ENCODE results near the gene ATOSA. TPM values are rescaled to one million over a fixed set of nuclear protein-coding genes. Genes with fewer than 3 reads are reported as not detected.

ATOSA gene
- total and polyA plus RNA-seq, 2 of the 13 experiments (the other 11 are each of a cell fraction or from before 2014, with no cell fraction given), result 6.6 to 16.3 TPM

DNA sequence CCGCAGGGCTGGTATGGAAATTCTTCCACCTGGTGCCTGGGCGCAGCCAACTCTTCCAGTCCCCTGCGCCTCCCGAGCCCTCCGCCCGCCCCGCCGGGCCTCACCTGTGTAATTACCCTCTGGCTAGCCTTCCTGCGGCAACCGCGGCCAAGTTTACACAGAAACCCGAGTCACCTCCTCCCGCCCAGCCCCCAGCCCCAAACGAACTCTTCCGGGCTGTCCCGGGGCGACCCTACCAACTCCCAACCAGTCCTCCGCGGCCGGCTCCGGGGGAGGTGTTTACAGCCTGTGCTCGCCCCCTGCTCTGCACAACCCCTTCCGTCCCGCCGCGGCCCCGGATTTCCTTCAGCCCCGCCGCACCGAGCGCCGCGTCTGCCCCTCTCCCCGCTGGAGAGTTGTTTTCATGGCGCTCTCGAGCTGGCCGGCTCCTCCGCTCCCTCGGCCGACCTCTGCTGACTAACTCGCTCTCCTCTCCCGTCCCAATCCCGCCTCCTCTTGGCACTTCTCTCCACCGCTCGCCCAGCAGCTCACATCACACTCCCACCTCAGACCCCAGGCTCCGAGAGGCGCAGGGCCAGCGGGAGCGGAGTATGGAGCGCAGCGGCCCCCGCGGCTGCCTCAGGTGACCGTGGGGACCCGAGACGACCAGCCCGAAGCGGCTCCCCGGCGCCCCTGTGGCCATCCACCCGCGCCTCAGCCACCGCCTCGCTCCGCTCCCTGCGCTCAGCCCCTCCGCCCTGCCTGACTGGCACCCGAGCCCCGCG is 538 bp downstream of the ATOSA start (continued):
- TF ChIP-seq ZNF564 (CRISPR knock-in tag; IDR thresholded peaks at IDR 0.05) (no peak; the same call in 1 of the 2 replicates), ZBTB37 (CRISPR knock-in tag; IDR thresholded peaks at IDR 0.05) (0 out of 2 replicates have a peak, but pooled peaks have one; percentile 73), ZNF879 (CRISPR knock-in tag; IDR thresholded peaks at IDR 0.05) (peak; percentile 67; the same call in 1 of the 2 replicates), ZNF124 (CRISPR knock-in tag; IDR thresholded peaks at IDR 0.05) (no peak), REST (IDR thresholded peaks at IDR 0.05; ENCODE audit: borderline replicate concordance in 1 of 2, low read depth in 1 of 2, low read length in 2 of 2) (0 out of 4 replicates have a peak, but pooled peaks of 1 of the 2 experiments have one; percentile 42), ZNF746 (CRISPR knock-in tag; IDR thresholded peaks at IDR 0.05) (no peak), ZNF160 (CRISPR knock-in tag; IDR thresholded peaks at IDR 0.05) (no peak), DNMT3B (CRISPR knock-in tag; conservative IDR thresholded peaks at IDR 0.05) (no peak), ZNF747 (CRISPR knock-in tag; IDR thresholded peaks at IDR 0.05; ENCODE audit: borderline replicate concordance) (no peak), ZNF512B (CRISPR knock-in tag; IDR thresholded peaks at IDR 0.05; ENCODE audit: borderline replicate concordance) (no peak), ZNF407 (CRISPR knock-in tag; IDR thresholded peaks at IDR 0.05; ENCODE audit: not compliant biosample characterization) (no peak)

Data from HepG2 (cell line).